HG03342 (cell line): ENCODE results near the gene FBXW4.
"Not testable (repeated sequence)": the region's sequence is repeated elsewhere in the genome, so short reads cannot be mapped to it uniquely, and the experiment has no call there.

Experiments used
- ATAC-seq: cut with Tn5 transposase; IDR thresholded peaks from one replicate; pipeline ENCODE4 v1.9.1; 2021; ENCODE audit warnings: mild to moderate bottlenecking, moderate library complexity; ENCODE audit not compliant: unreplicated experiment

FBXW4 gene

DNA sequence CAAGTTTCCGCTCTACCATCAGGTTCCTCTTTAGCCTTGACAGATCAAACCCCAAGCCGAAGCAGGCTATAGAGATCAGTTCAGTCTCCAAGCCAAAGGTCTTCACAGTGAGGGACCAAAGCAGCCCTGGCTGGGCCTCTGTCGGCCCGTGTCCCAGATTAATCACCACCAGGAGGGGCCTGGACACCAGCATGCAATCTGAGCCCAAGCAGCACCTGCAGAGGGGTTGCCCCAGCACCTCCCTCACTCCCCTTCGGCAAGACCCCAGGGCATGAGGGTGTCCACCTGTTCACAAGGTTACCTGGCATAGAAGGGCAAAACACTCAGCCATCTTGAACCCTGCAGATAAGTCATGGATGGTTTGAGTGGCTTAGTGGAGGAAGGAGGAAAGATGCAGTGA is 36.0 kb downstream of the FBXW4 start:
- no peak for ATAC-seq

DNA sequence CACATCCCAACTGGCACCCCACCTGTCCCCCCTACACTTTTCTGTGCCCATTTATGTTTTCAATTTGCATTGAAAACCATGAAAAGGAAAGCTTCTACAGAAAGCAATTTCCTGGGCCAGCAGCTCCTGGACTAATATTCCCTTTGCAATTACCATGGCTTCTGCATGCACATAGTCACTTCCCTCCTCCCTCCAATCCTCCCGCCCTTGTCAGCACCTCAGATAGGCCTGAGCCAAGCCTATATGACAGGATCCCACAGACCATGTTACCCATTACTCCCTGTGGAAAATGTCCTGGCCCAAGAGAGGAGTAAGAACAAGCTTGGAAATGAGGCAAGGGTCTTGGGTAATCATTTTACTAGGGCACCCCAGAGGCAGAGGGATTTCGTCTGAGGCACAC is 38.1 kb downstream of the FBXW4 start:
- ATAC-seq: no peak

DNA sequence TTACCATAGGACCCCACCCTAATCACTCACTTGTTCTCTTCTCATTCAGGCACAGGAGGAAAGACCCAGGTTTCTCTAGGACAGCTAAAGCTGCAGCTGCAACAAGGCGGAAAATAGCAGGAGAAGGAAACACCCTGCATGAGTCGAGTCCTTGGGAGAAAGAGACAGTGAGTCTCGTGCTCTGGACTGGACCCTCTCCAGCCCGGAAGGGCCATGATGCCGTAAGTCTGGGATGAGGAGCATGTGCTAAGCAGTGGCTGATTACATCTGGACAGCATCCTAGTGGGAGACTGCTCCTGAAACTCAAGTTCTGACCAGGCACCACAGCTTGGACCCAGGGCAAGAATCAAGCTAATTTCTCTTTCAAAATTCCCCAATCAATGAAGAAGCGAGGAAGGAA is 39.4 kb downstream of the FBXW4 start:
- no peak for ATAC-seq

DNA sequence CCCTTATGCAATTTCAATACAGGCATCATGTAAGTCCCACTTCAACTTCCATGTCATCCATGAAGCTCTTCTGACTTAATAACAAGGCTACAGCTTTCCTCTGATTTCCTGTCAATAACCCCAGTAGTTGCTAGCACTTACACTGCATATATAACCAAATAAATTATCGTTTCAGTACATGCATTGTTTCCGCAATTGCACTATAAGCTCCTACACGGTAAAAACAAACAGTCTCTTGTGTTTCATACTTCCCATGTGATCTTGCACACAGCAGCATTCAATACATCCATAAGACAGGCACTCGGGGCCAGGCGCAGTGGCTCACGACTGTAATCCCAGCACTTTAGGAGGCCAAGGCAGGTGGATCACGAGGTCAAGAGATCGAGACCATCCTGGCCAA is 41.4 kb downstream of the FBXW4 start:
- ATAC-seq: no peak

DNA sequence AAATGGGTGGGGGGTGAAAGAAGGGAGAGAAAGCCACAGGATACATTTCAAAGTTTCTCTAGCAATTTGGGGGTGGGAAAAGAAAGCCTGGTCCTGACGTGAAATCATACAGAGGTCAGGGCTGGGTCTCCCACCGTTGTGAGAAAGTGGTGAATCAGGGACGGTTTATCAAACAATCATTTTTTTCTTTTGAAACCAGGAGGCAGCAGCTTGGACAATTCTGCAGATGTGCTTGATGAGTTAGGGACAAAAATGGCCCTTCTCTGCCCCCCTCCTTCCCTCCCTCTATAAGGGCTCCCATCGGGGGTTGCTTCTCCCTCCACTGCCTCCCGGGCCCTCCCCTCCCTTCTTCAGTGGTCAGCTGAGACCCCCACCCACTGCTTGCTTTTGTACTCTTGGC is 43.6 kb downstream of the FBXW4 start:
- no peak for ATAC-seq

DNA sequence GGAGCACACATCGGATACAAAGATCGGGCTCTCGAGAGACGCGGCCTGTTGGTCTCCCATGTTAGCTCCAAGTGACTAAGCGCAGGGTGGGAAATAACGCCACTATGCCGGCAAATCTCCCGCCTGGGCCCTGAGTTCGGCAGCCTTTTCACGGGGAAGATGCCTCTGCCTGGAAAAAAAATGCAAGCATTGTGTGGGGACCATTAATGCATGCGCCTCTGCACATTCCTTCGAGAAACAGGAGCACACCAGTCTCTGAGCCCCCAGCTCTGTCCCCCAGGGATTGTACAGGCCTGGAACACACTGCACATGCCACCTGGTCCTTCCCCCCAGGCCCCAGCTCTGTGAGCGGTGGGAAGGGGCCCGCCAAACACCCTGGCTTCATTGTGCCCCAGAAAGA is 44.1 kb downstream of the FBXW4 start:
- no peak for ATAC-seq

DNA sequence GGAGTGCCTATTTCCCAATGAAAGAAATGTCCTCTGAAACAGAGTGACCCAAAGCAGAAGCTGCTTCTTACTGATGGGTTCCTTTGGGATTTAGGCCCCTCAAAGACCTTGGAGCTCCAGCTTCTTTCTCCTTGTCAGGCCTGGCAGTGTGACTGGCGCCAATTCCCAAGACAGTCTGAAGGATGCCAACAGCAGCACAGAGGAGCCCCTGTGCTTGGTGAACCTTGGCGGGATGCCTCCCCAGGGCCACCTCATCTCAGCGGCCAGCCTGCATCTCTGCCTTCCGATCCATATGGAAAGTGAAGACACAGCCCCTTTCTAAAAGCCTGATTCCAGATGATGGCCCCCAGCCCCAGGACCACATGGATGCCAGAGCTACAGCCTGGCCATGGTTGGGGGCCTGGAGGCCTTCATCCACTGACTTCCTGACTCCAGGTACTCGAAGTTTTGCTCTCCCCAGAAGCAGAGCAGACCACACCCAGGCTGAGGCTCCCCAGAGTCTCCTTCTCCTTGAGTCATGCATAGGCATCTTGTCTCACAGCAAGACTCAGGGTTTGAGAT is 45.4 kb downstream of the FBXW4 start:
- no peak for ATAC-seq

DNA sequence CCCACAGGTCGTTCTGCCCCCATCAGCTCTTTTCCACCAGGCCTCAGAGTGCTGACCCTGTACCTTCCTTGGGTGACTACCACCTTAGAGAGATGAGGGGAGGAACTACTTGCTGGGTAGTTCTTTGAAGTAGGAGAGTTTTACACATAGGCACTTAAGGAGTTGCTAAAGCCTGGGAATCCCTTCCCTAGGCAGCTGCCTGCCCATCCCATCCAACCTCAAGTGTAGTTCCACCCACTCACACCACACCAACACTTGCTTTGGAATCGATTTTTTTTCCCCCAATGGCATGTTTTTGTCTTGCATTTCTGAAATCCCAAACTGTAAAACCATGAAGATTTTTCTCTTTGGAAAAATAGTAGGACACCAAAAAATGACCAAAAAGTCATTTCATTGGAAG is 47.7 kb downstream of the FBXW4 start:
- ATAC-seq: no peak

DNA sequence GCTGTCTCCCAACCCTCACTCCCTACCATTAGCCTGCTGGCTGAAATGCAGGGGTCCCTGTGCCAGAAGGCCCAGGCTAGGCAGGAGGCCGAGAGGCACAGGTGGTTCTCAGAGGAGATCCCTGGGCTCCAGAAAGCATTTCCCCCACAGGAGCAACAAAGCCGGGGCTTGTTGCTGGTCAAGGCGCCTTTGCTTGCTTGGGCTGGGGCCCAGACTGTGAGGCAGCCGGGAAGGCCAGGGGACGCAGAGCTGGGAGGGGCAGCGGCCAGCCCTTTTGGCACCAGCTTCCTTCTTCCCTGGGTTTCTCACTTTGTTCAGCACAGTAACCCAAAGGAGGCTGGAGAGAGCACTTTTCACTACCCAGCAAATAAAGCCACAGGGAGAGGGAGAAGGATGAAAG is 48.6 kb downstream of the FBXW4 start:
- ATAC-seq: no peak

DNA sequence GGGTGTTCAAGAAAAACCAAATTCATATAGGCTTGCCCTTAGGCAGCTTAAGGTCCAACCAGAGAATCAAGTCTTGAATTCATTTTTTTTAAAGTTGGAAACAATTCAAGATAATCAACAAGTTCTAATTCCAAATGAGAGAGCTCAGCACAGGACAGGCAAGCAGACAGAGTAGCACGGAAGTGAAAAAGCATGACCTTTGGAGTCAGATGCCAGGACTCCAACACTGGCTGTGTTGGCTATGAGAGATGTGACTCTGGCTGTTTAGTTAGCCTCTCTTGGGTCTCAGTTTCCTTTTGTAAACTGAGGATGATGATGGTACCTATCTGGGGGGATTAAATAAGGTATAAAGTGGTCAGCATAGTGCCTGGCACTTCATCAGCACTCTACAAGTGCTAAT is 49.3 kb downstream of the FBXW4 start:
- no peak for ATAC-seq

DNA sequence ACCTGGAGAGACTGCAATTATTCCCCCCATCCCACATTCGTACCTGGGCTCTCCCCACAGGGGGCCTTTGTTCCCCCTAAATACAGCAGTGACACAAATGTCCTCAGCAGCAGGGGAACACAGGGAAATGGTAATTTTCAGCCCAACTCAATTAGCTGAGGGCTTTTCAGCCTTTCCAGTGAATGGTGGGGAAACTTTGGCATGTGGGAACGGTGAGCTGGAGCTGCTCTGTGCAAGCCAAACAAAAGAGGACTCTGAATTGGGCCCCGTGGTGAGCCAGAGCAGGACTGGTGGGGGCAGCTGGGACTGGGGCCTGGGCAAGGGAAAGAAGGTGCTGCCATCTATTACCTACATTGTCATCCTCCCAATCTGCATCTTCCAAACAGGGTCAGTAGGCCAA is 51.0 kb downstream of the FBXW4 start:
- no peak for ATAC-seq

DNA sequence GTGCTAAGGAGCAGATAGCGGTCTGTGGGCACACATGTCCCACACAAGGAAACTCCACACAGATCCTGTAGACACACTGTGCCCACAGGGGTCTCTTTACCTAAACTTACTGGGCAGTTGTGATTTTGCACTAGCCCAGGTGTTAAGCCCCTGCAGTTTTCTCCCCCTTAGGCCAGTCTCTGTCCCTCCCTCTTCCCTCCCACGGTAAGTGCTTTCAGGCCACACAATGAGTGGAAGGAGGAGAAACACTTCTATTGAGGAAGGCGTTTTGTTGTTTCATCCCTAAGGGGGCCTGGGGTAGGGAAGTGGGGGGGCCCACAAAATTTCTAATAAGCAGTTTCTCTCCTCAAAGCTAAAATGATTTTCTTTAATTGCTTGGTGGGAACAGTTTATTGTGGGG is 51.4 kb downstream of the FBXW4 start:
- ATAC-seq: no peak

DNA sequence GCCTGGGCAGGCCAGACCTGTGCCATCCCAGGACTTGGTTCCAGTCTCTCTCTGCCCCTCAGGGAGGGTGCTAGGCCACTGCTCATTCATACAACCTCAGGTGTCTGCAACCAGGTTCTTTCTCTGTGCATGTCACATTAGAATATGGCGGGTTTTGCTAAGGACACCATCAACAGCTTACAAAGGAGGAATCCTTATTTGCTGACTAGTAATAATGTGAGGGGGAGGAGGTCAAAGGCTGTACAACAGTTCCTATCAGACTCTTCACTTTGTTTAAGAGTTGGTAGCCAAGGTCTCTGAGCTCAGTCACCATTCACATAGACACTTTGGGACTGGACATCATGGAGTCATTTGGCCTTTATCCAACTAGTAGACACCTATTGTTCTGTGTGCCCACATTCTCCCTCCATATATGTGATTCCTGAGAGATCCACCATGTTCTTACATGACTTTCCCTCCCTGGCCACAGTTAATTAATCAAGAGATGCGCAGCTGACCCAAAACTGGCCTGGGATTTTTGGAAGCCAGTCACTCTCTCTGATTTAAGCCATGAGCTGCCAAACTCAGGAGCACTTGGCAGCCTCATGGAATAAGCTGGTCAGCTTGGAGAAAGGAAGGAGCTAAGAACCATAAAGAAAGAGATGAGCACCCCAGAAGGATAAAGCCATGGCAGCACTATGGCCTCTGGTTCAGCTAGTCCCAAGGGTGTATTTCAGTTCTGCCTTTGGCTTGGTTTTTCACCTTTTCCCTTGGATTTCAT is 55.6 kb downstream of the FBXW4 start:
- ATAC-seq: no peak

DNA sequence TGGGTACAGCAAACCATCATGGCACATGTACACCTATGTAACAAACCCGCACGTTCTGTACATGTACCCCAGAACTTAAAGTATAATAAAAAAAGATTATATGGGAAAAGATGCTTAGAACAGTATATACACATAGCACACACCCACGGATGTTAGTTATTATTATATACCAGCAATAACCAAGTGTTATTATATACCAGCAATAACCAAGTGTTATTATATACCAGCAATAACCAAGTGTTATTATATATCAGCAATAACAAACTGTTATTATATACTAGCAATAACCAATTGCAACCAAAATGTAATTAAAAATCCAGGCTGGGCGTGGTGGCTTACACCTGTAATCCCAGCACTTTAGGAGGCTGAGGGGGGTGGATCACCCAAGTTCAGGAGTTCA is 61.5 kb downstream of the FBXW4 start:
- not testable (repeated sequence) for ATAC-seq

DNA sequence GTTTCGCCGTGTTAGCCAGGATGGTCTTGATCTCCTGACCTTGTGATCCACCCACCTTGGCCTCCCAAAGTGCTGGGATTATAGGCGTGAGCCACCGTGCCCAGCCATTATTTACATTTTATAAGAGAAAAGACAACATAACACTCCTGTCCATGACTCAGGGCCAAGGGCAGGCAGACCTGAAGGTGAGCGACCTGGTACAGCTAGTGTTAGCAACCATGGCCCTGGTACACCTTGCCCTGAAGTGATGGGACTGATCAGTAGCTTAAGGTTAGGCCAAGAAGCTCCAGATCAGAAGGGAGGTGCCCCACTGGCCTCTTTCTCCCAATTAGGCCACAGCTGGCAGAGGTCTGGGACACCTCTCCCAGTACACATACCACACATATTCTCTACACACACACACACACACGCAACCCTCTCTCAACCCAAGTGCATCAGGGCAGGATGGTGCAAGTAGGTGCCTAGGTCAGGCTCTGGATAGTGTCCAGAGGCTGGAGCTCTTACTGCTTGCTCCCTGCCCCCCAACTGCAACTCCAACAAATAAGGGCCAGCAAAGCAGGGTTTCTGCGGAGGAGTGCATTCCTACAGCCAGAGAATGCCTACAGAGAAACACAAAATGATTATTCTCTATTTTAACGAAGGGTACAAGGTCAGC is 63.0 kb downstream of the FBXW4 start:
- no peak for ATAC-seq

DNA sequence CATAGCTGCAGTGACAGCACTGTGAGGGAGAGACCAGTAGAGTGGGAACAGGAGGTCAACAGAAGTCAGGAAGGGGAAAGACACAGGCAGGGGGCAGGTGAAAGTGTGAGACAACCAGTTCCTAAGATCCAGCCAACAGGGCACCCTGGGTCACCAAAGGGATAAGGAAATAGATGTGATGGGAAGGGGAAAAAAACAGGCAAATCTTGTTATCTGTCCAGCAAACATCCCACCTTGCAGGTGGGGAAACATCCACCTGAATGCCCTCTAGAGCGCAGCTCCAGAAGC is 64.4 kb downstream of the FBXW4 start:
- no peak for ATAC-seq

DNA sequence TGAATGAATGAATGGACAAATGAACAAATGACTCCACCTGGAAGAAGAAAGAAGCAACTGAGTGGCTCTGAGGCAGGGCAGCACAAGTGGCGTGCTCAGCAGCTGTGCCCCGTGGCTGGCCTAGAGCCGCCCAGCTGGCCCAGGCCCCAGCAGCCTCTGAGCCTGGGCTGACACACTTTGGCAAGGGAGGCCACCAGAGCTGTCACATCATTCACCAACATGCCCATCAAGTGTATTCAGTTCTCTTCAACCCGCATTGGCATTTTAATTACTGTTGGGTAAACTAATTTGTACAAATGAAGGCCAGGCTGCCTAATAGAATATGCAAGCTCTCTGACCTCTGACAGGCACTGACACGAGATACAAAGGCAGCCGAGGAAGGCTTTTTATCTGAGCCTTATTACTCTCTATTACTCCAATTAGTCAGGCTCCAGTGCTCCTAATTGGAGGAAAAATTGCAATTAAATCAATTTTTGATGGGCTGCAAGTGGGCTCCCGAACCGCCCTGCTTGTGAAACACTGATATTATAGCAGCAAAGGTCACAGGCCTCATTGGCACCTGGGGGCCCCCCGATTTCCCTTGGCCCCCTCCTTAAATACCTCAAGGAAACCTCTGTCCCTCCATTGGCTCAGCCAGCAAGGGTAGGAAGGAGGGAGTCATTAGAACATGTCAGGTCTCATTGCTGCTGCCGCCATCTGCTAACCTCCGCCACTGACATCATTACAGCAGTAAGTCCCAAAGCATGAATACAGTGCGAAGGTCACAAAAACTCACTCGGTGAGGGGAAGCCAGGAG is 64.9 kb downstream of the FBXW4 start:
- no peak for ATAC-seq

DNA sequence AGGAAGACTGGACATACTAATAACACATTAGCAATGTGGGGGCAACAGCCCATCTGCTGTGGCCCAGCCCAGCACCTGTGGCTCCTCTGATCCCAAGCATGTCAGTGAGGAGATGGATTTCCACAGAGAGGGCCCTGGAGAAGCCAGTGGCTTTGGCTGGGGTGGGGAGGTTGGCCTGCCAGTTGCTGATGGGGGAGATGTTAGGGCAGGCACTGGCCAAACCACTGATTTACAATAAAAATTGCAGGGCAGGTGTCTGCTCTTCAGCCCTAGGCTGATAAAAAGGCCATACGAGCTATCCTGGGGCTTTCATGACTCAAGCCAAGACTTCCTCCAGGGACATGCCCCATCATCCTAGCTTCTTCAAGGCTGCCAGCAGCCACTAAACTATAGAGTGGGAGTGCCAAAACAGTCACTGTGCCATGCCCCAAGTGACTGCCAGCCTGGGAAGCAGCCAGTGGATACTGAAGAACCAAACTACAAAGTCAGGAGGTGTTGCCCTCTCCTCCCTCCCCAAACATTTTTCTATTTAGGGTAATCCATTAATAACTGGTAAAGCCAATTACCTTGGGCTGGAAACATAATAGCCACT is 69.1 kb downstream of the FBXW4 start:
- no peak for ATAC-seq

DNA sequence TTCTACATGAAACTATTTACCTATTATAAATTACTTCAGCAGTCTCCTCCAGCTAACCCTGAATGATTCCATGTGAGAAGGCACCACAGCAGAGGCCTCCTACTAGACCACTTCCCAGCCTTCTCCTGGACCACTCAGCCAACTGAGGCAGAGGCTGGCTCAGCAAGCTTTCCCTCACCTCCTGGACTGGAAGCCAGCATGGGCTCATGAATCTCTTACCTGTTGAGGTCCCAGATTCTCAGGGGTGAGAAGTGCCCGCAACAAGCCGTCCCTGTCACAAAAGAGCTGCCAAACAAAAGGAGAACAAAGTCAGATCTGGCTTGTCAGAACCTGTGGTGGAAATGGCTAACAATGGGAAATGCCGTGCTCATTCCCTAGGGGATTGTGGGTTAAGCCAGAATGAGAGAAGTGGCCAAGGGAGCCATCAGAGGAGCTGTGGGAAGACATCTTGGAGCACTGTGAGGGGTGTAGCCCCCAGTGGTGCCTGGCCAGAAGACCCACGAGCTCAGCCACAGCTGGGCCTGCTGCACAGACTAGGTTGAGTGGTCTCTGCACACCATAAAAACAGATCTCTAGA is 70.4 kb downstream of the FBXW4 start:
- no peak for ATAC-seq

DNA sequence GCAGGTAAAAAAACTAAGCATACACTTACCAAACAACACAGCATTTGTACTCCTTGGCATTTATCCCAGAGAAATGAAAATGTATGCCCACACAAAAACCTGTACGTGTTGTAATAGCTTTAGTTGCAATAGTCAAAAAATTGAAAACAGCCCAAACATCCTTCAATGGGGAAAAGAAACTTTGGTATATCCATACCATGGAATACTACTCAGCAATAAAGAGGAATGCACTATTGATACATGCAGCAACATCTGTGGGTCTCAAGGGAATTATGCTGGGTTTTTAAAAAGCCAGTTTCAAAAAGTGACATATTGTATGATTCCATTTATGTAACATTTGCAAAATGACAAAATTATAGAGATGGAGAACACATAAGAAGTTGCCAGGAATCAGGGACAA is 71.4 kb downstream of the FBXW4 start:
- no peak for ATAC-seq

DNA sequence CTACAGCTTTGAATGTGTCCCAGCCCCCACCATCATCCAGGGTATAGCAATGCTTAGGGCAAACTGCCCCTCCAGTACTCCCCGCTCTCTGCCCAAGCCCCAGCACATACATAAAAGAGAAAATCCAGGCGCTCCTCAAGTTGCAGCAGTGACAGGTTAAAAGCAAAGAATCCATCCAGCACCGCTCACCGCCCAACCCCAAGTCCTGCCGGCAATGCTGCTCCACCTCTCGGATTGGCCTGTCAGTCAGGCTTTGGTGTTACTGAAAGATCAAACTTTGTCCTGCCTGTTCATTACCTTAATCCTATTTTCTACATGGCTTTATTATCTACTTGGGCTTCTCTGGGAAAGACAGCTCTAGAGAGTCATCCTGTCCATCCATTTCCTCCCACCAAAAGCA is 75.0 kb downstream of the FBXW4 start:
- ATAC-seq: no peak
